HCT116 (cell line): ENCODE results near the gene MN1. TPM values are rescaled to one million over a fixed set of nuclear protein-coding genes. Genes with fewer than 3 reads are reported as not detected.

Experiments used
- ATAC-seq: fragments of 200-7000 bp; cut with Tn5 transposase; 2 replicates; pipeline ENCODE4 v1.9.1; 2020; ENCODE audit warnings: mild to moderate bottlenecking, moderate library complexity
- BruUV-seq: library from RNA; stranded (reverse); fragments of 400-500 nt; replicated peaks from 2 replicates; lab custom pipeline; 2021; lab: Mats Ljungman, UMichigan
- CTCF ChIA-PET: fragments of 300-600 bp; sonication (Branson Sonifier 250); formaldehyde crosslinking; loops from one replicate; lab custom pipeline; 2021; ENCODE audit warnings: antibody characterized with exemption; lab: Charles Lee
- POLR2A ChIA-PET: fragments of 300-600, 350-600 bp; sonication (Branson Sonifier 250); formaldehyde crosslinking; loops from one replicate; lab custom pipeline; 2021; ENCODE audit warnings: antibody characterized with exemption; lab: Charles Lee
- RAD21 ChIA-PET, 2 experiments: fragments of 300-600 bp; sonication (Branson Sonifier 250); formaldehyde crosslinking; loops; one replicate each; lab custom pipeline; 2023; ENCODE audit warnings: low total read pairs in 2 of 2; ENCODE audit not compliant: uncharacterized antibody in 2 of 2, unreplicated experiment in 2 of 2, low non-redundant PET in 1 of 2; lab: Charles Lee
- DNase-seq: peaks from one replicate; pipeline ENCODE4 v3.0.0-alpha.2; 2010; ENCODE audit warnings: low read depth, low spot score
- H2AFZ ChIP-seq: fragments of 200-600 bp; shearing (Covaris generic), sonication (generic); 2 replicates; pipeline ENCODE4 v1.6.1; 2017; ENCODE audit warnings: low read depth, mixed run types, mixed read lengths, antibody characterized with exemption, low read length; ENCODE audit not compliant: poor library complexity, severe bottlenecking
- H3K27ac ChIP-seq: 2 replicates; pipeline ENCODE4 v1.5.1; 2012; ENCODE audit warnings: low read depth, low read length
- H3K27me3 ChIP-seq: fragments of 200-600 bp; sonication (generic); 2 replicates; pipeline ENCODE4 v1.6.1; 2016; ENCODE audit warnings: mixed run types, low read length, mixed read lengths; ENCODE audit not compliant: insufficient read depth
- H3K36me3 ChIP-seq, 2 experiments: fragments of 200-500 bp in 1 of 2; fragments of 200-600 bp in 1 of 2; sonication (Bioruptor generic) in 1 of 2; sonication (generic) in 1 of 2; 2 replicates each; pipeline versions ENCODE4 v1.5.1 to v1.6.1; 2014 to 2016; ENCODE audit warnings: low read length in 2 of 2, inconsistent platforms in 1 of 2, mixed read lengths in 1 of 2, mixed run types in 1 of 2; ENCODE audit not compliant: insufficient read depth in 2 of 2, control insufficient read depth in 1 of 2
- H3K4me1 ChIP-seq, 2 experiments: fragments of 200-600 bp in 1 of 2; sonication (generic) in 1 of 2; 2 replicates each; pipeline versions ENCODE4 v1.5.1 to v1.6.1; 2012 to 2017; ENCODE audit warnings: low read length in 2 of 2, inconsistent platforms in 1 of 2, mild to moderate bottlenecking in 1 of 2, mixed read lengths in 1 of 2, mixed run types in 1 of 2, moderate library complexity in 1 of 2; ENCODE audit not compliant: insufficient read depth in 2 of 2, control insufficient read depth in 1 of 2
- H3K4me2 ChIP-seq: fragments of 200-600 bp; sonication (generic); 2 replicates; pipeline ENCODE4 v1.6.1; 2017; ENCODE audit warnings: mixed run types, low read length, mixed read lengths
- H3K4me3 ChIP-seq, 2 experiments: fragments of 200-600 bp in 1 of 2; sonication (generic) in 1 of 2; replicated peaks in 1 of 2; 2 replicates each; pipeline ENCODE4 v1.5.1; 2011 to 2016; ENCODE audit warnings: low read length in 2 of 2, control low read depth in 1 of 2, low read depth in 1 of 2, mild to moderate bottlenecking in 1 of 2, mixed read lengths in 1 of 2, mixed run types in 1 of 2
- H3K79me2 ChIP-seq: fragments of 200-600 bp; sonication (generic); 2 replicates; pipeline ENCODE4 v1.6.1; 2017; ENCODE audit warnings: mild to moderate bottlenecking, mixed run types, low read length, moderate library complexity, mixed read lengths; ENCODE audit not compliant: insufficient read depth
- H3K9ac ChIP-seq: fragments of 200-600 bp; sonication (generic); 2 replicates; pipeline ENCODE4 v1.6.1; 2016; ENCODE audit warnings: low read length, mixed read lengths
- H3K9me2 ChIP-seq: fragments of 200-600 bp; sonication (generic), shearing (Covaris generic); 2 replicates; pipeline ENCODE4 v1.6.1; 2017; ENCODE audit warnings: mixed run types, mild to moderate bottlenecking, moderate library complexity; ENCODE audit not compliant: insufficient read depth
- H3K9me3 ChIP-seq, 2 experiments: fragments of 200-500 bp in 1 of 2; fragments of 200-600 bp in 1 of 2; sonication (Bioruptor generic) in 1 of 2; sonication (generic) in 1 of 2; 2 replicates each; pipeline ENCODE4 v1.6.1; 2014 to 2017; ENCODE audit warnings: low read length in 2 of 2, mixed read lengths in 2 of 2, inconsistent platforms in 1 of 2, low read depth in 1 of 2, mild to moderate bottlenecking in 1 of 2, mixed run types in 1 of 2, moderate library complexity in 1 of 2; ENCODE audit not compliant: control insufficient read depth in 1 of 2, insufficient read depth in 1 of 2
- H4K20me1 ChIP-seq: fragments of 200-600 bp; sonication (generic), shearing (Covaris generic); 2 replicates; pipeline ENCODE4 v1.6.1; 2017; ENCODE audit warnings: mixed run types, mild to moderate bottlenecking, moderate library complexity; ENCODE audit not compliant: insufficient read depth
- POLR2AphosphoS5 ChIP-seq: IDR thresholded peaks from 2 replicates; pipeline ENCODE4 v1.6.1; 2011; ENCODE audit warnings: mild to moderate bottlenecking, low read depth, low read length, moderate library complexity
- intact Hi-C: fragments of 100-400 bp; cut with micrococcal nuclease; formaldehyde crosslinking; loops from 2 replicates; pipeline ENCODE4 v1.10.0; 2022
- total RNA-seq: library from RNA; stranded (reverse); gene quantifications from one replicate; pipeline ENCODE4 v1.2.1, GENCODE V29; 2021; ENCODE audit not compliant: unreplicated experiment
- TF ChIP-seq, protein P1 (sequence below): IDR thresholded peaks from 2 replicates; pipeline ENCODE4 v1.6.1; 2012; ENCODE audit warnings: low read depth

MN1 gene
- total RNA-seq, 1 experiment from 2014 or later = 2.9 TPM

DNA sequence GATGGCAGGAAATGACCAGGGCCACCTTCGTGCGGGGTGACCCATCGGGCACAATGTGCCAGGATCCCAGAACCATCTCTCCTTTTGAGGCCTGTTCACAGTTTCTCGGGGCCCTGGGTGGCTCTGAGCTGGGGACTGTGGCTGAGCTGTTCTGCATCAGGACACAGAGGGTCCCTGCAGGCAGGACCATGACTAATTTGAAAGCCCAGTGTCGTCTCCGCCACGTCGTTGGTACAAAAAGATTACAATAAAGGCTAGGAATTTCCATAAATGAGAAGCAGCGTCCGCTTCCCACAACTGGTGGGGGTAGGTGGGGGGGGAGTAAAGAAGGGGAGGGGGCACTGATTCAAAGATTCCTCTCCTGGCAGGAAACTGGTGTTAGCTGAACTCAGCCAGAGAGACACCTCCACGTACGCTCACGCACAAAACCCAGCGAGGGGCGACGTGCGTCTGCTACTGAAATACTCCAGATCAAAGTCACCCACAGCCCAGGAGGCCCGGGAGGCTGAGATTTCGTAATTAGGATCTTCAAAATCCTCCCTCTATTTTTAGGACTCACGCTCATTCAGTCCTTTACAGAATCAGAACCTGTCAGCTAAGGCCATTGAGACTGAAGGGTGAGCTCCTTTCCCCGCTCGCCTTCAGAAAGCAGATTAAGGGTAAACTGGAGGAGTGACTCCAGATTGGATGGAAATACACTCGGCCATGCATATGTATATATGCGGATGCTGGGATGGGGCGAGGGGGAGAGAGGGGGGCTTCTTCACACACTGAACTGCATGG, 11.0 kb downstream of the MN1 start:
- TF ChIP-seq, protein P1, sequence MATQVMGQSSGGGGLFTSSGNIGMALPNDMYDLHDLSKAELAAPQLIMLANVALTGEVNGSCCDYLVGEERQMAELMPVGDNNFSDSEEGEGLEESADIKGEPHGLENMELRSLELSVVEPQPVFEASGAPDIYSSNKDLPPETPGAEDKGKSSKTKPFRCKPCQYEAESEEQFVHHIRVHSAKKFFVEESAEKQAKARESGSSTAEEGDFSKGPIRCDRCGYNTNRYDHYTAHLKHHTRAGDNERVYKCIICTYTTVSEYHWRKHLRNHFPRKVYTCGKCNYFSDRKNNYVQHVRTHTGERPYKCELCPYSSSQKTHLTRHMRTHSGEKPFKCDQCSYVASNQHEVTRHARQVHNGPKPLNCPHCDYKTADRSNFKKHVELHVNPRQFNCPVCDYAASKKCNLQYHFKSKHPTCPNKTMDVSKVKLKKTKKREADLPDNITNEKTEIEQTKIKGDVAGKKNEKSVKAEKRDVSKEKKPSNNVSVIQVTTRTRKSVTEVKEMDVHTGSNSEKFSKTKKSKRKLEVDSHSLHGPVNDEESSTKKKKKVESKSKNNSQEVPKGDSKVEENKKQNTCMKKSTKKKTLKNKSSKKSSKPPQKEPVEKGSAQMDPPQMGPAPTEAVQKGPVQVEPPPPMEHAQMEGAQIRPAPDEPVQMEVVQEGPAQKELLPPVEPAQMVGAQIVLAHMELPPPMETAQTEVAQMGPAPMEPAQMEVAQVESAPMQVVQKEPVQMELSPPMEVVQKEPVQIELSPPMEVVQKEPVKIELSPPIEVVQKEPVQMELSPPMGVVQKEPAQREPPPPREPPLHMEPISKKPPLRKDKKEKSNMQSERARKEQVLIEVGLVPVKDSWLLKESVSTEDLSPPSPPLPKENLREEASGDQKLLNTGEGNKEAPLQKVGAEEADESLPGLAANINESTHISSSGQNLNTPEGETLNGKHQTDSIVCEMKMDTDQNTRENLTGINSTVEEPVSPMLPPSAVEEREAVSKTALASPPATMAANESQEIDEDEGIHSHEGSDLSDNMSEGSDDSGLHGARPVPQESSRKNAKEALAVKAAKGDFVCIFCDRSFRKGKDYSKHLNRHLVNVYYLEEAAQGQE = no peak
- TF ChIP-seq POLR2AphosphoS5 = no peak
- Histone ChIP-seq H4K20me1 (no peaks in the 10 kb centered on the region), H3K4me1 (no peaks in the 10 kb centered on the region), H3K36me3 (no peaks in the 10 kb centered on the region), H3K4me2 (no peak overlapping the region), H3K27ac (no peak overlapping the region), H3K27me3 (no peaks in the 10 kb centered on the region), H3K79me2 (no peaks in the 10 kb centered on the region), H3K9me2 (no peaks in the 10 kb centered on the region), H3K4me3 (no peak overlapping the region), H2AFZ (no peak overlapping the region), H3K9ac (no peak overlapping the region), H3K9me3 (no peaks in the 10 kb centered on the region)
- intact Hi-C loops = no loop called here
- no peak for ATAC-seq
- ChIA-PET POLR2A (no interaction called here), CTCF (interaction anchor here (0.6 kb wide), 1 partner anchor 69 kb away, joined by 4 read pairs; no protein-coding TSS in a partner anchor), RAD21 (no interaction called here)
- DNase-seq = no peak
- BruUV-seq = no TSS peak
